Activated T-cell treated with anti-CD3 and anti-CD28 coated beads, Interleukin-2, amount 50 U/mL, for 24 hours (primary cell): ENCODE measurements around the gene ZNF513.
"Not testable (repeated sequence)": the region's sequence is repeated elsewhere in the genome, so short reads cannot be mapped to it uniquely, and the experiment has no call there.

Experiments
- DNase-seq: peaks from one replicate; pipeline ENCODE4 v3.0.0-alpha.2; 2020
- H3K27ac Mint-ChIP-seq: 2 replicates; pipeline ENCODE4 v1.8.0; 2020; ENCODE audit warnings: mild to moderate bottlenecking, mixed read lengths
- H3K27me3 Mint-ChIP-seq: 2 replicates; pipeline ENCODE4 v1.8.0; 2020; ENCODE audit warnings: mixed read lengths
- H3K36me3 Mint-ChIP-seq: 2 replicates; pipeline ENCODE4 v1.8.0; 2020; ENCODE audit warnings: low read depth, mixed read lengths
- H3K4me1 Mint-ChIP-seq: 2 replicates; pipeline ENCODE4 v1.8.0; 2020; ENCODE audit warnings: low read depth, mixed read lengths
- H3K4me3 Mint-ChIP-seq: 2 replicates; pipeline ENCODE4 v1.8.0; 2020; ENCODE audit warnings: mild to moderate bottlenecking, moderate library complexity, mixed read lengths
- H3K9me3 Mint-ChIP-seq: 2 replicates; pipeline ENCODE4 v1.8.0; 2020; ENCODE audit warnings: mixed read lengths

Gene ZNF513

GRCh38 chr2:27380626-27381545 lies at the start of gene ZNF513:
TSS of gene ZNF513 (minus strand) at chr2:27380734. CDS start at chr2:27380526, 208 bp downstream.
- H3K36me3 Mint-ChIP-seq = peaks cover 97% of the 10 kb centered on the region
- H3K4me3 Mint-ChIP-seq = peak within 1 kb of the TSS; percentile 86

GRCh38 chr2:27428978-27429541 lies 48.5 kb upstream of the ZNF513 start:
- Mint-ChIP-seq H3K4me1 (peaks cover 35% of the 10 kb centered on the region), H3K4me3 (peak overlapping the region; percentile 99), H3K27ac (peak overlapping the region; percentile 97), H3K9me3 (no peaks in the 10 kb centered on the region), H3K36me3 (peaks cover 38% of the 10 kb centered on the region), H3K27me3 (no peaks in the 10 kb centered on the region)
- peak; percentile 82 for DNase-seq

More at GRCh38 chr2:27380626-27381545, at the start of gene ZNF513:
- Mint-ChIP-seq H3K4me1 (peaks cover 45% of the 10 kb centered on the region), H3K9me3 (no peaks in the 10 kb centered on the region), H3K27ac (peak within 1 kb of the TSS; percentile 97), H3K27me3 (no peaks in the 10 kb centered on the region)
- peak; percentile 92 for DNase-seq

- Mint-ChIP-seq H3K27ac (peak within 1 kb of the TSS; percentile 98), H3K9me3 (no peaks in the 10 kb centered on the region), H3K27me3 (no peaks in the 10 kb centered on the region), H3K4me3 (peak within 1 kb of the TSS; percentile 99), H3K36me3 (peaks cover 31% of the 10 kb centered on the region), H3K4me1 (peaks cover 35% of the 10 kb centered on the region)
- peak; percentile 96 for DNase-seq
Measured at GRCh38 chr2:27428213-27428977, 47.9 kb upstream of the ZNF513 start, which contains the start of gene NRBP1. TSS of gene NRBP1 (plus strand) at chr2:27428631. CDS start at chr2:27433274, 4,643 bp downstream.

GRCh38 chr2:27427863-27428212 lies 47.3 kb upstream of the ZNF513 start:
- H3K36me3 Mint-ChIP-seq = peaks cover 26% of the 10 kb centered on the region
- peak overlapping the region; percentile 95 for H3K4me3 Mint-ChIP-seq
- no peak for DNase-seq
- H3K27me3 Mint-ChIP-seq = no peaks in the 10 kb centered on the region
- peaks cover 29% of the 10 kb centered on the region for H3K4me1 Mint-ChIP-seq
- H3K27ac Mint-ChIP-seq = peak overlapping the region; percentile 98
- no peaks in the 10 kb centered on the region for H3K9me3 Mint-ChIP-seq

GRCh38 chr2:27425039-27425438 lies 44.5 kb upstream of the ZNF513 start:
- not testable (repeated sequence) for DNase-seq, H3K9me3 Mint-ChIP-seq, H3K4me3 Mint-ChIP-seq, H3K27me3 Mint-ChIP-seq, H3K27ac Mint-ChIP-seq
- H3K4me1 Mint-ChIP-seq = peaks cover 11% of the 10 kb centered on the region
- peaks cover 13% of the 10 kb centered on the region for H3K36me3 Mint-ChIP-seq

- no peak overlapping the region for H3K27ac Mint-ChIP-seq
- no peak overlapping the region for H3K4me3 Mint-ChIP-seq
- H3K27me3 Mint-ChIP-seq = no peaks in the 10 kb centered on the region
- H3K9me3 Mint-ChIP-seq = no peaks in the 10 kb centered on the region
- H3K36me3 Mint-ChIP-seq = no peaks in the 10 kb centered on the region
- H3K4me1 Mint-ChIP-seq = peaks cover 5% of the 10 kb centered on the region
- DNase-seq = no peak
Measured at GRCh38 chr2:27422958-27423357, 42.4 kb upstream of the ZNF513 start.

GRCh38 chr2:27421660-27422250 lies 41.2 kb upstream of the ZNF513 start:
- H3K4me1 Mint-ChIP-seq = no peaks in the 10 kb centered on the region
- H3K36me3 Mint-ChIP-seq = no peaks in the 10 kb centered on the region
- no peak overlapping the region for H3K27ac Mint-ChIP-seq
- no peak overlapping the region for H3K4me3 Mint-ChIP-seq
- H3K9me3 Mint-ChIP-seq = no peaks in the 10 kb centered on the region
- no peak for DNase-seq
- no peaks in the 10 kb centered on the region for H3K27me3 Mint-ChIP-seq

- Mint-ChIP-seq H3K27ac (no peak overlapping the region), H3K4me1 (no peaks in the 10 kb centered on the region), H3K9me3 (no peaks in the 10 kb centered on the region), H3K27me3 (no peaks in the 10 kb centered on the region), H3K4me3 (no peak overlapping the region), H3K36me3 (no peaks in the 10 kb centered on the region)
- DNase-seq = no peak
Measured at GRCh38 chr2:27420996-27421395, 40.5 kb upstream of the ZNF513 start.

GRCh38 chr2:27416151-27416550 lies 35.6 kb upstream of the ZNF513 start:
- no peaks in the 10 kb centered on the region for H3K4me1 Mint-ChIP-seq
- H3K27me3 Mint-ChIP-seq = peaks cover 2% of the 10 kb centered on the region
- no peak overlapping the region for H3K4me3 Mint-ChIP-seq
- DNase-seq = no peak
- H3K27ac Mint-ChIP-seq = no peak overlapping the region
- no peaks in the 10 kb centered on the region for H3K9me3 Mint-ChIP-seq
- no peaks in the 10 kb centered on the region for H3K36me3 Mint-ChIP-seq

- peaks cover 12% of the 10 kb centered on the region for H3K4me1 Mint-ChIP-seq
- H3K27me3 Mint-ChIP-seq = peaks cover 2% of the 10 kb centered on the region
- peaks cover 13% of the 10 kb centered on the region for H3K36me3 Mint-ChIP-seq
- H3K9me3 Mint-ChIP-seq = no peaks in the 10 kb centered on the region
- no peak overlapping the region for H3K4me3 Mint-ChIP-seq
- H3K27ac Mint-ChIP-seq = no peak overlapping the region
- DNase-seq = no peak
Measured at GRCh38 chr2:27412419-27413152, 32.1 kb upstream of the ZNF513 start.

- DNase-seq = peak; percentile 99
- Mint-ChIP-seq H3K4me1 (peaks cover 34% of the 10 kb centered on the region), H3K27ac (peak within 1 kb of the TSS; percentile 95), H3K4me3 (peak within 1 kb of the TSS; percentile 87), H3K9me3 (no peaks in the 10 kb centered on the region), H3K27me3 (peaks cover 2% of the 10 kb centered on the region), H3K36me3 (peaks cover 43% of the 10 kb centered on the region)
Measured at GRCh38 chr2:27409321-27410073, 29.0 kb upstream of the ZNF513 start, which contains the start of gene PPM1G. TSS of gene PPM1G (minus strand) at chr2:27409591. CDS start at chr2:27409422, 169 bp downstream.

- no peaks in the 10 kb centered on the region for H3K9me3 Mint-ChIP-seq
- peak overlapping the region; percentile 78 for H3K27ac Mint-ChIP-seq
- peak overlapping the region; percentile 87 for H3K4me3 Mint-ChIP-seq
- DNase-seq = no peak
- peaks cover 50% of the 10 kb centered on the region for H3K36me3 Mint-ChIP-seq
- peaks cover 2% of the 10 kb centered on the region for H3K27me3 Mint-ChIP-seq
- H3K4me1 Mint-ChIP-seq = peaks cover 40% of the 10 kb centered on the region
Measured at GRCh38 chr2:27408601-27409320, 28.2 kb upstream of the ZNF513 start.
